WERI-Rb-1 (cell line): ENCODE results near the gene ALKBH6.

Experiments used
- DNase-seq: peaks from one replicate; pipeline ENCODE4 v3.0.0-alpha.2; 2020
- H3K27ac ChIP-seq: fragments of 250-450 bp; sonication (Bioruptor Pico); 2 replicates; pipeline ENCODE4 v1.5.1; 2020; ENCODE audit warnings: mild to moderate bottlenecking, moderate library complexity
- H3K27me3 ChIP-seq: fragments of 250-450 bp; sonication (Bioruptor Pico); 2 replicates; pipeline ENCODE4 v1.5.1; 2021; ENCODE audit warnings: mild to moderate bottlenecking, low read depth, moderate library complexity; ENCODE audit not compliant: insufficient read depth, severe bottlenecking
- H3K36me3 ChIP-seq: fragments of 250-450 bp; sonication (Bioruptor Pico); 2 replicates; pipeline ENCODE4 v1.5.1; 2020; ENCODE audit warnings: mild to moderate bottlenecking, moderate library complexity
- H3K4me3 ChIP-seq: 2 replicates; pipeline ENCODE4 v1.5.1; 2011; ENCODE audit warnings: low read depth, mild to moderate bottlenecking, control low read depth, low read length
- H3K9me3 ChIP-seq: fragments of 250-450 bp; sonication (Bioruptor Pico); 2 replicates; pipeline ENCODE4 v1.5.1; 2021; ENCODE audit warnings: mild to moderate bottlenecking, moderate library complexity; ENCODE audit not compliant: severe bottlenecking
- CTCF ChIP-seq: IDR thresholded peaks from 2 replicates; pipeline ENCODE4 v1.5.1; 2011; ENCODE audit warnings: low read depth, mild to moderate bottlenecking, control low read depth, inconsistent platforms, low read length

ALKBH6 gene

DNA sequence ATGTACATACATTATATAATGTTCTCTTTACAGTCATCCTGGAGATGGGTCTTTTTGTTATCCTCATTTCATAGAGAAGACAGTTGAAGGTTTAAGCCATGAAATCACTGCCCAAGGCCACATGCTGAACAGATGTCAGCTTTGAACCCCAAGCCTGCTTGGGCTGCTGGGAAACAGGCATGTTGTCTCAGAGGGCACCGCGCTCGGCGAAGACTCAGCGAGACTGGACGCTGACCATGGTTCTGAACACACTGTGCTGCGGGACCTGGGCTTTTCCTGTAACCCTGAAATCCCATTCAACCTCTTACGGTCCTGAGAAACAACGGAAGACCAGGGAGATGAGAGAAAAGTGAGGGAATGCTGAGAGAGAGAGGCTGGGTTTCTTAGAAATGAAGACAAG is 50.5 kb downstream of the ALKBH6 start:
- no peak for TF ChIP-seq CTCF
- no peaks in the 10 kb centered on the region for H3K36me3 ChIP-seq
- no peak for DNase-seq
- no peaks in the 10 kb centered on the region for H3K9me3 ChIP-seq
- H3K27ac ChIP-seq, result no peak overlapping the region
- no peak overlapping the region for H3K4me3 ChIP-seq
- no peaks in the 10 kb centered on the region for H3K27me3 ChIP-seq

- H3K9me3 ChIP-seq, result no peaks in the 10 kb centered on the region
- no peak for DNase-seq
- H3K4me3 ChIP-seq, result no peak overlapping the region
- H3K27me3 ChIP-seq, result no peaks in the 10 kb centered on the region
- H3K27ac ChIP-seq, result no peak overlapping the region
- TF ChIP-seq CTCF, result no peak
- H3K36me3 ChIP-seq, result no peaks in the 10 kb centered on the region
Observed at GRCh38 chr19:35960432-35960972, 53.5 kb downstream of the ALKBH6 start.

GRCh38 chr19:35959968-35960320 is 54.1 kb downstream of the ALKBH6 start:
- H3K4me3 ChIP-seq, result no peak overlapping the region

More at GRCh38 chr19:35959968-35960320, 54.1 kb downstream of the ALKBH6 start:
- H3K9me3 ChIP-seq, result no peaks in the 10 kb centered on the region
- H3K36me3 ChIP-seq, result no peaks in the 10 kb centered on the region
- DNase-seq, result no peak
- no peak for TF ChIP-seq CTCF
- H3K27me3 ChIP-seq, result no peaks in the 10 kb centered on the region
- no peak overlapping the region for H3K27ac ChIP-seq
